Measurements from ENCODE around the gene LBHD2.

GRCh38 chr14:103132381-103133209, 48.6 kb downstream of the LBHD2 start:
- TF ChIP-seq CTCF (IDR thresholded peaks at IDR 0.05; ENCODE audit: low read depth, low read length): no peak
- TF ChIP-seq EZH2phosphoT487 (IDR thresholded peaks at IDR 0.05; ENCODE audit: low read depth): no peak

Data from OCI-LY3 (cell line).